Right cardiac atrium (tissue), 5 donors: ENCODE data around the gene SLC39A11. TPM values are rescaled to one million over a fixed set of nuclear protein-coding genes. Genes with fewer than 3 reads are reported as not detected.

Experiments
- ATAC-seq, 2 donors: fragments of 200-7000 bp; cut with Tn5 transposase; one replicate each; pipeline versions ENCODE4 v1.8.0 to v1.9.1; 2020; ENCODE audit warnings: moderate library complexity in 2 of 2, mild to moderate bottlenecking in 1 of 2
- DNase-seq, 3 donors: peaks; one replicate each; pipeline ENCODE4 v3.0.0-alpha.2; 2020
- H3K27ac ChIP-seq: one replicate; pipeline ENCODE4 v1.5.1; 2013; ENCODE audit warnings: mild to moderate bottlenecking, low read length, control low read depth, moderate library complexity
- H3K27me3 ChIP-seq: one replicate; pipeline ENCODE4 v1.6.1; 2013; ENCODE audit not compliant: control insufficient read depth, insufficient read depth
- H3K4me1 ChIP-seq: one replicate; pipeline ENCODE4 v1.6.1; 2013; ENCODE audit warnings: low read length; ENCODE audit not compliant: control insufficient read depth, insufficient read depth
- H3K4me3 ChIP-seq: one replicate; pipeline ENCODE4 v1.5.1; 2013; ENCODE audit warnings: low read length, control low read depth
- H3K9me3 ChIP-seq: one replicate; pipeline ENCODE4 v1.6.1; 2013; ENCODE audit warnings: low read length; ENCODE audit not compliant: control insufficient read depth
- WGBS: extraction: QIAGEN DNeasy Blood & Tissue Kit; methylation state at CpG from one replicate; pipeline ENCODE4 v1.1.7; 2013; 5-methylcytosine and 5-hydroxymethylcytosine counted together
- intact Hi-C, 4 donors: fragments of 100-400 bp; cut with DNase I; formaldehyde crosslinking; loops; one replicate each; pipeline versions ENCODE4 v1.11.0 to v1.14.0; 2022 to 2023
- polyA plus RNA-seq: library from polyadenylated mRNA; stranded (reverse); fragments of 200-250 nt; gene quantifications from one replicate; pipeline ENCODE4 v1.2.3, GENCODE V29; 2013
- total RNA-seq, 4 donors: library from RNA; stranded (reverse); fragmentation: NEBNext Ultra II Directional; extraction: Animal tissue kit (Norgen Biotek cat#: 25700); gene quantifications; one replicate each; pipeline ENCODE4 v1.2.1, GENCODE V29; 2021
- donor health status: healthy with polysubstance abuse.
- donor health status: DM: no; HTN: yes; CAD: no.
- donor health status: DM: no; HTN: no; CAD: no.
- donor health status: DM: no; HTN: yes; CAD: no; lungs with severe emphysema.
- donor health status: DM: yes; HTN: yes; CAD: no.

Gene SLC39A11
- total and polyA plus RNA-seq, 5 donors = 3.2 to 12.6 (median 9.9) TPM

DNA sequence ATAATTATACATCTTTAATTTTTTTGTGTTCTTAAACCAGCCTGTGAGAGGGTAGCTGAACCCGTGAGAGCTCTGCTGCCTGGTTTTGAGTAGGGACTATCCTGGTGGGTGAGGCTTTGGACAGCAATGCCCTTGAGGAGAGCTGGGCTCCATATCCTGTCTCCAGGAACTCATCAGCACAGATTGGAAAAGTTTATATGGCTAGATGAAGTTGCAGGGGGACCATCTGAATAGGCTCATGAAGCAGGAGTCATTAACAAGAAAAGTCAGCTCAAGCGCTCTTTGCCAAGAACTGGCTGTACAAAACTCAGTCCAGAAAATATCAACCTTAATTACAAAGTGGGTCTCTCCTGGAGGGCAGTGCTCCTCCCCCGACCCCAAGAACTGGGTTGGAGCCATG is 38.5 kb upstream of the SLC39A11 start:
- 79% methylated on average over 3 of the region's 3 CpGs for WGBS
- ATAC-seq (no peak), DNase-seq (no peak)
- Histone ChIP-seq H3K4me1 (no peaks in the 10 kb centered on the region), H3K4me3 (no peak overlapping the region), H3K27me3 (no peaks in the 10 kb centered on the region), H3K27ac (no peak overlapping the region), H3K9me3 (no peaks in the 10 kb centered on the region)
- intact Hi-C loops = no loop called here

DNA sequence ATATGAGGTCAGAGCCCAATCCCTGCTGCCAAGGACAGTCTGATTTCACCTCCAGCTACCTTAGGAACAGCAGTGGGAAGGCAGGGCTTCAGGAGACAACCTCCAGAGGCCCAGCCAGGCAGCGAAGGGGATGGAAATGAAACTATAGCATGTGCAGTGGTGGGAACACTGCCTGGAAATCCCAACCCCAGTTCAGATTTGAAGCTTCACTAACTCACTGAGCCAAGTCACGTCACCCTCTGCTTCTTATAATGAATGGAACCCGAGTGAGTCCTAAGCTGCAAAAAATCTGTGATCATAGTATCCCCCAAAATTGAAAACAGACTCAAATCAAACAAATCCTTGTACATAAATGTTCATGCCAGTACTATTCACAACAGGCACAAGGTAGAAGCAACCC is 36.0 kb upstream of the SLC39A11 start:
- 59% methylated on average over 3 of the region's 3 CpGs for WGBS
- no peaks in the 10 kb centered on the region for H3K9me3 ChIP-seq
- no peaks in the 10 kb centered on the region for H3K4me1 ChIP-seq
- H3K27me3 ChIP-seq = no peaks in the 10 kb centered on the region
- no peak for ATAC-seq
- H3K4me3 ChIP-seq = no peak overlapping the region
- no peak overlapping the region for H3K27ac ChIP-seq
- intact Hi-C loops = no loop called here
- no peak for DNase-seq

DNA sequence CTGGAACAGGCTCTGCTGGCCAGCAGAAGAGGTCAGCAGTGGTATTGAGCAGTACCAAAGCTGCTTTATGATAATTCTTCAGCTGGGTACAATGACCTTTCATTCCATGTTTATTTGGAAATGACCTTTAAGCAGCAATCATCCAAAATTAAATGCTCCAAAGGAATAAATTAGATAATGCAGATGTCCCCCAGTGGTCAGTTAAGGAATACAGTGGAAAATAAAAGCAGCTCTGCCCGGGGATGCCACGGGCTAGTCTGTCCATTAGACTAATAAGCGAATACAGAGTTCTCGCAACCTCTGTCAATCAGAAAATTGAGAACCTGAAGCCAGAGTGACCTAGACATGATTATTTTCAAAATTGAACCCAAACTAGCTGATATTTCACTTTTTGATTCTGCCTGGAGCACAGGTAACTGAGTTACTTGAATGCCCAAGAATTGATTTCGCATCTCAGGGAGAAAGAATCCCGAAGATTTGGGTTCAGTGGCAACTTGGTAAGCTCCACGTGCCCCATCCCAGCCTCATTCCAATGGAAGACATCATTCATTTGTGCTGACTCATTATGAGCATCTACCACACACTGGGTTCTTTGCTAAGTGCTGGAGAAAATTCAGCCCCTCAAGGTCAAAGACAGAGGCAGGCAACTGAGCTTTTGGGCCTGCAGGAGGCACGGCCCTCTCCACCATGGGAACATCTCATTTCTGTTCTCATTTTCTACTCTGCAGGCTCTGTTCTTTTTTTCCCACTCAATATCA is 34.4 kb upstream of the SLC39A11 start:
- Histone ChIP-seq H3K9me3 (no peaks in the 10 kb centered on the region), H3K4me3 (no peak overlapping the region), H3K27ac (no peak overlapping the region), H3K4me1 (no peaks in the 10 kb centered on the region), H3K27me3 (no peaks in the 10 kb centered on the region)
- DNase-seq (no peak), ATAC-seq (no peak)
- 76% methylated on average over 8 of the region's 8 CpGs for WGBS
- intact Hi-C loops = no loop called here

DNA sequence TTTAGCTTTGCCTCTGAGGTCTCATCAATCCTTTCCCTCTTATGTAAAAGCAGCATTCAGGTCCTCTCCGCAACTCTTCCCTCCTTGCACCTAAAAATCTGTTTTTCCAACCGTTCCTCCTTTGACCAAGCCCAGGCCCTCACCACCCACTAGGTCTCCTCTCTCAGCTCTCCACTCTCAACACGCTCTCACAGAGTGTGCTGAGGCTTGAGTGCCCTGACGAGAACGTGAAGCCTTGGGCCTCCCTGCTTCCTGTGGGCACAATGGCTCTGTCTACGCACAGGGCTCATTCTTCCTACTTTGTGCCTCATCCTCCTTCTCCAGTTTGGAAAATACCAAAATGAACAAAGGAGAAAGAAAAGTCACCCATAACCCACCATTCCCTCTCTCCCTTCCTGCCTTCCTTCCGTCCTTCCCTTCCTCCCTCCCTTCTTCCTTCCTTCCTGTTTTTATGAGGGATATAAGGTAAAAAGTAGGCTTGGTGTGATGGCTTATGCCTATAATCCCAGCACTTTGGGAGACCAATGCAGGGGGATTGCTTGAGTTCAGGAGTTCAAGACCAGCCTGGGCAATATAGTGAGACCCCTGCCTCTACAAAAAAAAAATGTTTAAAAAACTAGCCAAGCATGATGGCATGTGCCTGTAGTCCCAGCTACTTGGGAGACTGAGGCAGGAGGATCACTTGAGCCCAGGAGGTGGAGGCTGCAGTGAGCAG is 31.3 kb upstream of the SLC39A11 start:
- intact Hi-C loops = no loop called here
- DNase-seq = no peak
- no peak for ATAC-seq
- no peaks in the 10 kb centered on the region for H3K9me3 ChIP-seq
- 75% methylated on average over 7 of the region's 7 CpGs for WGBS
- H3K27me3 ChIP-seq = no peaks in the 10 kb centered on the region
- no peak overlapping the region for H3K4me3 ChIP-seq
- no peak overlapping the region for H3K27ac ChIP-seq
- no peaks in the 10 kb centered on the region for H3K4me1 ChIP-seq

DNA sequence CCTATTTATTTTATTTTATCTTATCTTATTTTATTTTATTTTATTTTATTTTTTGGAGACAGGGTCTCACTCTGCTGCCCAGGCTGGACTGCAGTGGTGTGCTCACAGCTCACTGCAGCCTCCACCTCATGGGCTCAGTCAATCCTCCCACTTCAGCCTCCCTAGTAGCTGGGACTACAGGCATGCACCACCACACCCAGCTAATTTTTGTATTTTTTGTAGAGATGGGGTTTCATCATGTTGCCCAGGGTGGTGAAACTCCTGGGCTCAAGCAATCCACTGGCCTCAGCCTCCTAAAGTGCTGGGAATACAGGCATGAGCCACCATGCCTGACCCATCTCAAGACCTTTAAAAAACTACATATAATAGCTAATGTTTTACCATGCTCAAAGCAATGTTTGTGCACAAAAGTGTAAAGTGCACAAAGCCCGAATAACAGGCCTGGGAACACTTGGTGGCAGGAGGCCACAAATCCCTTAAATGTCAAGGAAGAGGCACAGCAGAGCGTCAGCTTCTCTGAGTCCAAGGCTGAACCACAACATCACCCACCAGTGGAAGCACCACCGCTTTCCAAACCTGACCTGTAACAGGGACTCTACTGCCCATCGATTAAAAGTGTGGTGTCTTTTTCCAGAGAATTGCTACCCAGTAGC is 30.6 kb upstream of the SLC39A11 start:
- no peak for DNase-seq
- Histone ChIP-seq H3K4me1 (no peaks in the 10 kb centered on the region), H3K4me3 (no peak overlapping the region), H3K9me3 (no peaks in the 10 kb centered on the region), H3K27ac (no peak overlapping the region), H3K27me3 (no peaks in the 10 kb centered on the region)
- no peak for ATAC-seq
- WGBS = 87% methylated on average over 4 of the region's 4 CpGs
- intact Hi-C loops = no loop called here

DNA sequence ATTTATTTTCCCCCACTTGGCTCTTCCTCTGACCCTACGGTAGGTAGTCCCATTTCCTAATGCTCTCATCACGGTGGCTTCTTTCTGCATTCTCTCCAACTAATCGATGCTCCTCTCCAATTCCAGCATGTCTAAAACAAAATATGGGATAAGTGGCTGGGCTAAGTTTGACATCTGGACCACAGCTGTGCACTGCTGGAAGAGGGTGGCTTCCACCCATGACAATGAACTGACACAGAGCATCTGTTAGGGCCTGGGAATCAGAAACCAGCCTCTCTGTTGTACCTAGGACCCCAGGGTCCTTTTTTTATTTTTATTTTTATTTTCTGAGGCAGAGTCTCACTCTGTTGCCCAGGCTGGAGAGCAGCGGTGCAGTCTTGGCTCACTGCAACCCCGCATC is 29.0 kb upstream of the SLC39A11 start:
- no peaks in the 10 kb centered on the region for H3K4me1 ChIP-seq
- no peak for ATAC-seq
- no peak overlapping the region for H3K4me3 ChIP-seq
- H3K9me3 ChIP-seq = no peaks in the 10 kb centered on the region
- H3K27ac ChIP-seq = no peak overlapping the region
- H3K27me3 ChIP-seq = no peaks in the 10 kb centered on the region
- intact Hi-C loops = no loop called here
- DNase-seq = no peak
- WGBS = 73% methylated on average over 5 of the region's 5 CpGs

DNA sequence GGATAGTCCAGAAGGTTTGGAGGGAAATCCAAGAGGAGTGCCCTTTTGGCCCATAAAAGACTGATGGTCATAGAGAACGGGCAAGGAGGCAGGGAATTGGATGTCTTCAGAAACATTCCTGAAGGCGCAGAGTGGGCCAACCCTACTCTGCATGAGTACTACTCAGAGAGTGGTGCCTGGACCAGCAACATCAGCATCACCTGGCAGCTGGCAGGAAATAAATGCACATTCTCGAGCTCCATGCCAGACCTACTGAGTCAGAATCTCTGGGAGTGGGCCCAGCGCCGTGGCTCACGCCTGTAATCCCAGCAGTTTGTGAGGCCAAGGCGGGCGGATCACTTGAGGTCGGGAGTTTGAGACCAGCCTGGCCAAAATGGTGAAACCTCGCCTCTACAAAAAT is 27.1 kb upstream of the SLC39A11 start:
- intact Hi-C loops = loop anchor here in 1 of 4 donors (10.0 kb wide), 1 partner anchor 65 kb away; no protein-coding TSS in a partner anchor
- no peak overlapping the region for H3K4me3 ChIP-seq
- no peak overlapping the region for H3K27ac ChIP-seq
- no peaks in the 10 kb centered on the region for H3K27me3 ChIP-seq
- no peaks in the 10 kb centered on the region for H3K4me1 ChIP-seq
- no peak for DNase-seq
- no peak for ATAC-seq
- 89% methylated on average over 10 of the region's 10 CpGs for WGBS
- H3K9me3 ChIP-seq = no peaks in the 10 kb centered on the region

DNA sequence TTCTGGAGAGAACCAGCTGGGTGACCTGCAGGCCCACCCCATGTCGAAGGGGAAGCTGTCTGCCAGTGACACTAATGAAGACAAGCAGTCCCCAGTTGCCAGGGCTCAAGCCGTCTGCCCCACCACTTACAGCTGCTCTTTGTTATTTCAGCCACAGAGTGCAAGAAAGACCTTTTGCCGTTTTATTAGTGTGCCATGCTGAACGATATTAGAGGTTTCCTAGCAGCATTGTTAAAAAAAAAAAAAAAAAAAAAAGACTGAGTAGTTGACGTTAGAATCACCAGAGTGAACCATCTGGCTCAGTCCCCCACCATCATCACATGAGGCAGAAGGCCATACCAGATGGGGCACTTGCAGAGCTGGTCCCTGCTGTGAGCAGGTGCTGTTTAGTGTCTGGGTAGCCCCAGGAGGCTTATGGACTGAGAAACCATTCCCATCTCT is 26.5 kb upstream of the SLC39A11 start:
- intact Hi-C loops = loop anchor here in 1 of 4 donors (10.0 kb wide), 1 partner anchor 66 kb away; no protein-coding TSS in a partner anchor

DNA sequence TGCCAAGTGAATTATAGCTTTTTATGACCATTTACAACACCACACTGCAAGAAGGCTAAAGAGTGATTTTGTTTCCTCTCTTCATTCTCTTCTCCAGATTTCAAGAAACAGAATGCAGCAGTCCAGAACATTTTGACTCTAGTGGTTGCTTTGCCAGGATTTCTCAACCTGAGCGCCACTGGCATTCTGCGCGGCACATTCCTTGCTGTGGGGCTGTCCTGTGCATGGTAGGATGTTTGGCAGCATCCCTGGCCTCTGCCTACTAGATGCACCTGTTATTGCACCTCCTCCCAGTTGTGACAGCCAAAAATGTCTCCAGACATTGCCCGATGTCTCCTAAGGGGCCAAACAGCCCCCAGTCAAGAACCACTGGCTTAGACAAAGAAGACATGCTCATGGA is 25.7 kb upstream of the SLC39A11 start:
- intact Hi-C loops = loop anchor here in 1 of 4 donors (10.0 kb wide), 1 partner anchor 67 kb away; no protein-coding TSS in a partner anchor
- no peak overlapping the region for H3K4me3 ChIP-seq
- WGBS = 95% methylated on average over 4 of the region's 4 CpGs
- H3K4me1 ChIP-seq = no peaks in the 10 kb centered on the region
- H3K9me3 ChIP-seq = no peaks in the 10 kb centered on the region
- no peaks in the 10 kb centered on the region for H3K27me3 ChIP-seq
- ATAC-seq (no peak), DNase-seq (no peak)
- H3K27ac ChIP-seq = no peak overlapping the region

More for the DNA sequence above, 26.5 kb upstream of the SLC39A11 start:
- no peak overlapping the region for H3K27ac ChIP-seq
- WGBS = 61% methylated on average over 5 of the region's 5 CpGs
- H3K27me3 ChIP-seq = no peaks in the 10 kb centered on the region
- H3K4me3 ChIP-seq = no peak overlapping the region
- H3K9me3 ChIP-seq = no peaks in the 10 kb centered on the region
- no peaks in the 10 kb centered on the region for H3K4me1 ChIP-seq
- DNase-seq (no peak), ATAC-seq (no peak)

DNA sequence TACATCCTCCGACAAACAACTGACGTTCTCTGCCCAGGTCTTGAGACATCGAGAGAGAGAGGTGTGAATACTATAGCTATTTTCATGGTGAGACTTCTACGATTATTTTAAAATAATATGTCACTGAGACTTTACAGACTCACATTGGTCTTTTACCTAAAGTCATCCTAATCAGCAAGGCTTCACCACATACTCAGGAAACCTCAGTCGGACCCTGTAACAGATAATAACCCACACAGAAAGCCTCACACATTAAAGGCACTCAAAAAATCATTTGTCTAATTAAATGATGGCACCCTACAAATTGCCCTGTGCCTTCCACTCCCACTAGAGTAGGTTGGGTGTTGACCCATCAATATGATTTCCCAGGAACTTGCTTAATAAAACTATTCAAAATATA is 19.8 kb upstream of the SLC39A11 start:
- 89% methylated on average over 5 of the region's 5 CpGs for WGBS
- ATAC-seq (no peak), DNase-seq (no peak)
- H3K4me3 ChIP-seq = no peak overlapping the region
- intact Hi-C loops = loop anchor here in 1 of 4 donors (10.0 kb wide), 1 partner anchor 73 kb away; no protein-coding TSS in a partner anchor
- H3K4me1 ChIP-seq = no peaks in the 10 kb centered on the region
- no peaks in the 10 kb centered on the region for H3K27me3 ChIP-seq
- no peak overlapping the region for H3K27ac ChIP-seq
- no peaks in the 10 kb centered on the region for H3K9me3 ChIP-seq

DNA sequence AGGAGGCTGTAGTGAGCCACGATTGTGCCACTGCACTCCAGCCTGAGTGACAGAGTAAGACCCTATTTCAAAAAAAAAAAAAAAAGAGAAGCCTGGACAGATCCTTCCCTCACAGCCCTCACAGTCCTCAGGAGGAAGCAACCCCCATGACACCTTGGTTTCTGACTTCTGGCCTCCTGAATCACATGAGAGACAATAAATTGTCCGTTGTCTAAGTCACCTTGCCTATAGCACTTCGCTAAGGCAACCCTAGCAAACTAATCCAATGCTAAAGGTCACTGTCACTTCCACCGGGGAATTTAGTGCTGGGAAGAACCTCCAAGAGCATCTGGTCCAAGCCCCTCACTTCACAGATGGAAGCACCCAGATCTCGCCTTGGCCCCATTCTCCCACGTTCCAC is 18.9 kb upstream of the SLC39A11 start:
- WGBS = 90% methylated on average over 6 of the region's 6 CpGs
- H3K4me3 ChIP-seq = no peak overlapping the region
- intact Hi-C loops = loop anchor here in 1 of 4 donors (10.0 kb wide), 1 partner anchor 73 kb away; no protein-coding TSS in a partner anchor
- no peaks in the 10 kb centered on the region for H3K4me1 ChIP-seq
- H3K27ac ChIP-seq = no peak overlapping the region
- H3K9me3 ChIP-seq = no peaks in the 10 kb centered on the region
- H3K27me3 ChIP-seq = no peaks in the 10 kb centered on the region
- no peak for ATAC-seq
- DNase-seq = no peak
